HG03108 (cell line): Measurements from ENCODE around the gene MAP3K19.

Source experiments
- ATAC-seq: cut with Tn5 transposase; IDR thresholded peaks from one replicate; pipeline ENCODE4 v1.9.1; 2021; ENCODE audit warnings: moderate library complexity; ENCODE audit not compliant: unreplicated experiment

The MAP3K19 gene

DNA sequence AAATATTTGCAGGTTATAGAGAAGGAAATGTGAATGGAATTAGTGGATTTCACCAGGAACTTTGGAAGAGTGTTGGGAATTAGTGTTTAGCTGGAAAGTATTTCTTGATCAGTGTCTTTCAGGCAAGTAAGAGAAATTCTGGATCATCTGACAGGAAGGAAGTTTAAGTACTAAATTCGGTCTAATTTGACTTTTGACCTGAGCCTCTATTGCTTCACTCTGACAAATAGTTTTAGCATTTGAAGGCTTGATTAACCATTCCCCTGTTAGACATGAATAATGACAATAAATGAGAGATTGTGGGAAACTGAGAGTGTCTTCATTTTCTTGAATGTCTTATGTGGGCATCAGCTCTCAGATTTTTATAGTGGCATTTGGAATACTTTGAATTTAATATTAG lies 112.6 kb downstream of the MAP3K19 start:
- ATAC-seq: no peak

- ATAC-seq: no peak
These were observed 113.1 kb downstream of the MAP3K19 start for GRCh38 chr2:134934150-134934549.

GRCh38 chr2:134933732-134934131 lies 113.5 kb downstream of the MAP3K19 start:
- ATAC-seq: no peak

DNA sequence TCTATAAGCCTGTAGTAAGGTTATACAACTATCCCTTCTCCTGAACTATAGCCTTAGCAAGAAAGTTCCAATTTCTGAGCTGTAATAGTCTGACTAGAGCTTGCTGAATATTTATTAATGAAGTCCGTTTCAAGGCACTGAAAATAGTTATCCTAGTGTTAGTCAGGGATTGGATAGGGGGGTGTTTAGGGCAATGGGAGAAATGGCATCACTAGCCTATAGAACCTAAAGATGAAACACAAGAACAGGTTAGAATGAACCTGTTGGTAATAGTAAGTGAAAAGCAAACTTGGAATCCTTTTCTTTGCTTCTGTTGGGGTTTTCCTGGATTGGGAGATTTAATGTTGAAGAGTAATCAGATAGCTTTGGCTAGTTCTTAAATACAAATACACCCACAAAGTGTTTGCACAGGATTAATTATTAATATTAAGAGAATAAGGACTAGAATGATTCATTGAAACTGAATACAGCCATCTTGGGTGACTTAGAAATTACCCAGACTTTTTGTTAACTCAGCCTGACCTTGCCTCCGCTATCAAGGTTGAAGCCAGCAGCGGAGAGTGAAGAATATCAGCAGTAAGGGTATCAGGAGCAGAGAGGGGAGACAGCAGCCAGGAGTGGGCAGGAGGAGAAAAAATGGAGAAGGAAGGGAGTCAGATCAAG lies 114.3 kb downstream of the MAP3K19 start:
- ATAC-seq: no peak

GRCh38 chr2:134927195-134927594 lies 120.1 kb downstream of the MAP3K19 start:
- no peak for ATAC-seq

GRCh38 chr2:134926231-134926931 lies 120.9 kb downstream of the MAP3K19 start:
- no peak for ATAC-seq

- no peak for ATAC-seq
These were observed 122.3 kb downstream of the MAP3K19 start for GRCh38 chr2:134924912-134925311.

GRCh38 chr2:134919341-134920210 lies 127.7 kb downstream of the MAP3K19 start:
- no peak for ATAC-seq

- peak; percentile 82 for ATAC-seq
These were observed 128.5 kb downstream of the MAP3K19 start, which contains the start of gene CCNT2 for GRCh38 chr2:134918526-134919340. Gene CCNT2 (plus strand): TSS chr2:134918822. CDS start chr2:134918855, 33 bp downstream.

DNA sequence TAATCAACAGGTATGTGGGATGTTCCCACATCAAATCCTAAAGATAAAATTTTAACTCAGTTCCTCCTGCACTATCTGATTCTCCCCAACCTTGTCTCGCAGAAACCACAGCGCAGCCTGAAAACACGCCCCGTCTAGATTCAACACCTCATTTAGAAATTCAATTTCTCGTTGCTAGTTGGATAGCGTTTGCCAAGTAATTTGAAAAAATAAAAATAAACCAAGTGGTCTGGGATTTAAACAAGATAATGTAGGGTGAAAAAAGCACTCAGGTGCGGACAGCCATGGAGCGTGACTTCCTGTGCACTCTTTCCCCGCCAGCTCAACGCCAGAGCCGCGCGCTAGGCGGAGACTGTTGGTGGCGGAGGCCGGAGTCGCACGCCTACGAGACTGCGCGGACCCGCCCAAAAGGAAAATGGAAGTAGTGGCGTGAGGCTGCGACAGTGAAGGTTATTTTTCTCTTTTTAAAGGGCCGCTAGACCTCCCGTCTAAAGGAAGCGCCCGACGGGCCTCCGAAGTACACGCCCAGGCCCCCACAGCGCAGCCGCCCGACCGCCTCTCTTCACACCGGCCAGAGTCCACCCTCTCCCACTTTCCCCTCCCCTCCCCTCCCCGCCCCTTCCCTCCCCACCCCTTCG lies 129.2 kb downstream of the MAP3K19 start:
- ATAC-seq: peak; percentile 69

- ATAC-seq: no peak
These were observed 129.8 kb downstream of the MAP3K19 start for GRCh38 chr2:134917360-134917865.
